ENCODE measurements around the gene TBC1D30.
"Not testable (repeated sequence)": the region's sequence is repeated elsewhere in the genome, so short reads cannot be mapped to it uniquely, and the experiment has no call there.

TBC1D30 gene

GRCh38 chr12:64802180-64802775 is 22.2 kb upstream of the TBC1D30 start:
- not testable (repeated sequence) for DNase-seq (ENCODE audit: low spot score); H3K4me3 ChIP-seq (ENCODE audit: severe bottlenecking); H3K9me3 ChIP-seq (ENCODE audit: severe bottlenecking); H3K27me3 ChIP-seq (ENCODE audit: insufficient read depth, poor library complexity, severe bottlenecking); H3K4me1 ChIP-seq (ENCODE audit: insufficient read depth, poor library complexity, severe bottlenecking); H3K27ac ChIP-seq (ENCODE audit: poor library complexity, severe bottlenecking); H3K36me3 ChIP-seq (ENCODE audit: low read depth)
- TF ChIP-seq CTCF (IDR thresholded peaks at IDR 0.05; ENCODE audit: poor library complexity, severe bottlenecking): peak; percentile 91
- peak; percentile 50; the same call in 1 of the 3 replicates for ATAC-seq (ENCODE audit: low read depth)

DNA sequence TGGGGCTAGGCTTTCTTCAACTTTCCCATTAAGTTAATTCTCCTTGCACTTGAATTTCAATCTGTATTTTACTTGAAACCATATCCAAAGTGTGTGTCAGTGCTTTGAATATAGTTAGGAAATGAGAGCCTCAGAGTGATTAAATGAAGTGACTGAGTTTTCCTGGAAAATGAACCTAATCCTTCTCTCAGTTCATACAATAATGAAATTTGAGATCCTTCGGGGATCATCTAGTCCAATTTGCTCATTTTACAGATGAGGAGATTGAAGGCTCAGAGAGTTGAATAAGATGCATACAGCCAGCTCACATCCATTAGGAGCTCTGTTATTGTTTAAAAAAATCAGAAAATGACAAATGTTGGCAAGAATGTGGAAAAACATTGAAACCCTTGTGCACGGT is 18.3 kb upstream of the TBC1D30 start:
- no peak for ATAC-seq (ENCODE audit: low read depth)
- peaks cover 8% of the 10 kb centered on the region for H3K4me1 ChIP-seq (ENCODE audit: insufficient read depth, poor library complexity, severe bottlenecking)
- H3K4me3 ChIP-seq (ENCODE audit: severe bottlenecking): no peak overlapping the region
- H3K27ac ChIP-seq (ENCODE audit: poor library complexity, severe bottlenecking): no peak overlapping the region
- no peaks in the 10 kb centered on the region for H3K27me3 ChIP-seq (ENCODE audit: insufficient read depth, poor library complexity, severe bottlenecking)
- TF ChIP-seq CTCF (IDR thresholded peaks at IDR 0.05; ENCODE audit: poor library complexity, severe bottlenecking): no peak
- no peak for DNase-seq (ENCODE audit: low spot score)
- H3K9me3 ChIP-seq (ENCODE audit: severe bottlenecking): no peaks in the 10 kb centered on the region
- H3K36me3 ChIP-seq (ENCODE audit: low read depth): no peaks in the 10 kb centered on the region

- Histone ChIP-seq H3K4me3 (ENCODE audit: severe bottlenecking) (no peak overlapping the region), H3K27ac (ENCODE audit: poor library complexity, severe bottlenecking) (no peak overlapping the region), H3K9me3 (ENCODE audit: severe bottlenecking) (no peaks in the 10 kb centered on the region), H3K36me3 (ENCODE audit: low read depth) (no peaks in the 10 kb centered on the region), H3K27me3 (ENCODE audit: insufficient read depth, poor library complexity, severe bottlenecking) (no peaks in the 10 kb centered on the region), H3K4me1 (ENCODE audit: insufficient read depth, poor library complexity, severe bottlenecking) (peaks cover 11% of the 10 kb centered on the region)
- TF ChIP-seq CTCF (IDR thresholded peaks at IDR 0.05; ENCODE audit: poor library complexity, severe bottlenecking): no peak
- no peak for DNase-seq (ENCODE audit: low spot score)
- ATAC-seq (ENCODE audit: low read depth): peak; percentile 56
Measured at GRCh38 chr12:64806593-64807460, 17.6 kb upstream of the TBC1D30 start.

DNA sequence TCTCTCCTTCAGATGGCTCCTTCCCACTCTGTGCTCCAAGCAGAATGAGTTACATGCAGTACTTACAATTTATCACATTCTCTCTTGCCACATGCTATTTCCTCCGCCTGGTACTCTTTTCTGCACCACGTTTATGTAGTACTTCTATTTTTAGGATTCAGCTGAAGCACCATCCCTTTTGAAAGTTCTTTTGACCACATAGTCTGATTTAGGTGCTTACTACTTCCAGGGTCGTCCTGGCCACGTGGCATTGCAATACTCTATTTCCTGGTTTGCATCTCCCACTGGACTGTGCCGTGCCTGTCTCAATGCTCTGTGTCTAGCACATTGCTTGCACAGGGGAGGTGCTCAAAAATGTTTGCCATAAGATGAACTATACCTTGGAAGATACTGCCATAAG is 16.3 kb upstream of the TBC1D30 start:
- no peak for TF ChIP-seq CTCF (IDR thresholded peaks at IDR 0.05; ENCODE audit: poor library complexity, severe bottlenecking)
- H3K4me1 ChIP-seq (ENCODE audit: insufficient read depth, poor library complexity, severe bottlenecking): peaks cover 11% of the 10 kb centered on the region
- H3K9me3 ChIP-seq (ENCODE audit: severe bottlenecking): no peaks in the 10 kb centered on the region
- no peaks in the 10 kb centered on the region for H3K27me3 ChIP-seq (ENCODE audit: insufficient read depth, poor library complexity, severe bottlenecking)
- no peak for DNase-seq (ENCODE audit: low spot score)
- H3K4me3 ChIP-seq (ENCODE audit: severe bottlenecking): no peak overlapping the region
- no peak overlapping the region for H3K27ac ChIP-seq (ENCODE audit: poor library complexity, severe bottlenecking)
- no peak for ATAC-seq (ENCODE audit: low read depth)
- no peaks in the 10 kb centered on the region for H3K36me3 ChIP-seq (ENCODE audit: low read depth)

DNA sequence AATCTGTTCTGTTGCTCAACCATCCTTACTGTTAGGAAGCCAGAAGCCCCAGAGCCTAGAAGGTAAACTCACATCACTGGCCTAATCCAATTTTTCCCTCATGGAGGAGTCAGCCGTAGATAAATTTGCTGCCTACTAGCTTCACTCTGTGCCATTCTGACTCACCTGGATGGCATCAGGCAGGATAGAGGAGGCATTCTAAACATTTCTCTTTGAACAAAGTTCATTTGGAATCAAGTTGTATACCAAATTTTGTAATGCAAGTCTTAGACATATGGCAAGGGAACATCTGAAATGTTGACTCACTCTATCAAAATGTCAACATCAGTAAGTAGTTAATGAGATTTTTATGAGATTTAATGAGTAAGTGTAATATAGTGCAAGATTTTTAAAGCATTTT is 13.6 kb upstream of the TBC1D30 start:
- TF ChIP-seq CTCF (IDR thresholded peaks at IDR 0.05; ENCODE audit: poor library complexity, severe bottlenecking): no peak
- H3K4me1 ChIP-seq (ENCODE audit: insufficient read depth, poor library complexity, severe bottlenecking): peaks cover 11% of the 10 kb centered on the region
- H3K4me3 ChIP-seq (ENCODE audit: severe bottlenecking): no peak overlapping the region
- no peaks in the 10 kb centered on the region for H3K9me3 ChIP-seq (ENCODE audit: severe bottlenecking)
- DNase-seq (ENCODE audit: low spot score): no peak
- peak overlapping the region; percentile 62 for H3K27ac ChIP-seq (ENCODE audit: poor library complexity, severe bottlenecking)
- peak; percentile 95 for ATAC-seq (ENCODE audit: low read depth)
- H3K36me3 ChIP-seq (ENCODE audit: low read depth): no peaks in the 10 kb centered on the region
- H3K27me3 ChIP-seq (ENCODE audit: insufficient read depth, poor library complexity, severe bottlenecking): no peaks in the 10 kb centered on the region

Measured in RWPE2 (cell line).